Heart right ventricle (tissue), 16 donors: ENCODE results near the gene AKAP13. TPM values are rescaled to one million over a fixed set of nuclear protein-coding genes. Genes with fewer than 3 reads are reported as not detected.

ENCODE experiments used
- ATAC-seq, 8 donors: fragments of 200-7000 bp; cut with Tn5 transposase; one replicate each; pipeline ENCODE4 v1.9.1; 2020; ENCODE audit warnings: mild to moderate bottlenecking in 8 of 8, moderate library complexity in 8 of 8, moderate number of reproducible peaks in 1 of 8
- DNase-seq, 2 donors: peaks; one replicate each; pipeline ENCODE4 v3.0.0-alpha.2; 2020
- H3K27ac ChIP-seq, 10 donors: fragments of 200-600 bp; sonication (generic) in 2 of 10; one replicate each; pipeline versions ENCODE4 v1.5.0 to v1.8.0; 2020 to 2022; ENCODE audit warnings: mild to moderate bottlenecking in 3 of 10
- H3K27me3 ChIP-seq, 7 donors: fragments of 200-600 bp; one replicate each; pipeline ENCODE4 v1.8.0; 2021 to 2022; ENCODE audit warnings: mild to moderate bottlenecking in 2 of 7
- H3K36me3 ChIP-seq, 9 donors: fragments of 200-600 bp; sonication (generic) in 1 of 9; one replicate each; pipeline versions ENCODE4 v1.5.0 to v1.8.0; 2020 to 2022; ENCODE audit warnings: mild to moderate bottlenecking in 2 of 9
- H3K4me1 ChIP-seq, 9 donors: fragments of 200-600 bp; sonication (generic) in 1 of 9; one replicate each; pipeline versions ENCODE4 v1.5.0 to v1.8.0; 2020 to 2022; ENCODE audit warnings: mild to moderate bottlenecking in 4 of 9
- H3K4me3 ChIP-seq, 10 donors: fragments of 200-600 bp; sonication (generic) in 2 of 10; one replicate each; pipeline versions ENCODE4 v1.5.0 to v1.8.0; 2020 to 2022; ENCODE audit warnings: mild to moderate bottlenecking in 7 of 10, moderate library complexity in 2 of 10
- H3K9me3 ChIP-seq, 11 donors: fragments of 200-600 bp in 10 of 11; sonication (generic) in 2 of 11; one replicate each; pipeline versions ENCODE4 v1.5.0 to v1.8.0; 2013 to 2022; ENCODE audit warnings: mild to moderate bottlenecking in 2 of 11, control low read depth in 1 of 11, moderate library complexity in 1 of 11
- CTCF ChIP-seq, 9 donors: fragments of 200-600 bp; sonication (generic) in 2 of 9; IDR thresholded peaks; one replicate each; pipeline versions ENCODE4 v1.5.0 to v1.8.0; 2021 to 2022; ENCODE audit warnings: antibody characterized with exemption in 9 of 9, mild to moderate bottlenecking in 5 of 9, moderate library complexity in 1 of 9
- WGBS, 2 donors: extraction: QIAGEN DNeasy Blood & Tissue Kit; methylation state at CpG; one replicate each; pipeline ENCODE4 v1.1.7; 2013; ENCODE audit warnings: inconsistent platforms in 1 of 2; 5-methylcytosine and 5-hydroxymethylcytosine counted together
- intact Hi-C, 10 donors: fragments of 100-400 bp; cut with DNase I; formaldehyde crosslinking; loops; one replicate each; pipeline versions ENCODE4 v1.11.1 to v1.14.2; 2022
- polyA plus RNA-seq, 2 donors: library from polyadenylated mRNA; stranded (reverse); fragments of 200-250 nt; gene quantifications; one replicate each; pipeline ENCODE4 v1.2.3, GENCODE V29; 2013
- total RNA-seq, 10 donors: library from RNA; stranded (reverse); fragmentation: NEBNext Ultra II Directional in 3 of 10; extraction: Animal tissue kit (Norgen Biotek cat#: 25700) in 3 of 10; gene quantifications; one replicate each; pipeline versions ENCODE4 v1.2.1 to v1.2.4, GENCODE V29; 2021 to 2023
- donor health status: Arrhythmogenic right ventricular cardiomyopathy.
- donor health status: ischemic (EF 13 %, LVEDD 7.1; RV severe dilation, severe dysfunction).
- donor health status: healthy with polysubstance abuse.
- donor health status: DM: no; HTN: yes; CAD: no.
- donor health status: DM: no; HTN: no; CAD: no.
- donor health status: ischemic (EF 25% LVEDD 6.9; RV normal size, moderate dysfunction).
- donor health status: ischemic (EF 25% LVEDD 5.7; RV mildly dilated, moderate dysfunction).
- donor health status: healthy.
- donor health status: DM: yes; HTN: yes; CAD: no.
- donor health status: Ischemic cardiomyopathy.
- donor health status: ischemic (EF 35%, LVEDD 5.7; RV mildly dilated, moderate dysfunction).
- donor health status: nonischemic (EF 11% LVEDD 7.7; RV severe dilation, severe dysfunction).
- donor health status: DM: yes; HTN: yes; CAD: no.
- donor health status: PGD.
- donor health status: ischemic (EF 29% LVEDD 5.4; RV normal size, mild dysfunction).
- donor health status: nonischemic (EF 23%, LVEDD 6.1; RV moderate dilation, normal function).

AKAP13 gene
- total and polyA plus RNA-seq, 12 donors: 89.3 to 645 (median 480) TPM

DNA sequence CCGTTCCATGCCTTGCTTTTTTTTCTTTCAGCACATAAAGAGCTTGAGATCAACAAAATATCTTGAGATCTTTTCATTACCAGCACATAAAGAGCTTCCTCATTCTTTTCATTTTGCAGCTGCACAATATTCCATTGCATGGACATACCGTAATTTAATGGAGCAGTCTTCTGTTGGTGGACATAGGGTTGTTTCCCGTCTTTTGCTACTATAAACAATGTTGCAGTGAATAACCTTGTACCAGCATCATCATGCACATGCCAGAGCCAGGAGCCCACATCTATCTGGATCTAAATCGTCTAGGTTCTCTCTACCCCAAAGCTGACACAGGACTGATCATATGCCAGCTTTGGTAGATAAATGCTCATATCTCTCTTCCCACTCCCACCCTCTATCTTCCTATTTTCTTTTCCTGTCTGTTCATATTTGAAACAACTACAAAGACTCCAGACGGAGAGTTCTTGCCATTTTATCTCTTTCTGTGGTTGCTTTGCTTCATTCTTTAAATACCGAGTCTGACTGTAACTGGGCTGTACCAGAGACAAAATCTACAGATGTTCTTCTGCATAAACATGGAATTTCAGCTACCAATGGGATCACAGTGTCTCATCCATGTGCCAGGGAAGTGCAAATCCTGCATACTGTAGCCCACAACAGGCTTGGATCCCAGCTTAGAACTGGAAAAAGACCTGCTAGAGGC is 47.1 kb upstream of the AKAP13 start:
- no peaks in the 10 kb centered on the region for H3K27me3 ChIP-seq
- peaks cover 33 to 80% (median 66%) of the 10 kb centered on the region in 9 donors for H3K4me1 ChIP-seq
- no peak overlapping the region for H3K4me3 ChIP-seq
- peak overlapping the region; percentile 34 to 93 (median 89) for H3K27ac ChIP-seq
- peaks cover 0 to 4% (median 0%) of the 10 kb centered on the region in 11 donors for H3K9me3 ChIP-seq
- peak in 1 of 9 donors; percentile 3 for TF ChIP-seq CTCF (IDR thresholded peaks at IDR 0.05)
- intact Hi-C loops: loop anchor here in 7 of 10 donors (5.0 to 10.0 kb wide), 10 partner anchors 49 to 252 kb away; partner anchors contain the start of gene AKAP13 (in 2 of the 7)
- H3K36me3 ChIP-seq: no peaks in the 10 kb centered on the region
- ATAC-seq (no peak), DNase-seq (no peak)
- WGBS, 2 donors: 58 to 72% methylated on average over 6 of the region's 6 CpGs

GRCh38 chr15:85334241-85334640 is 46.2 kb upstream of the AKAP13 start:
- H3K27ac ChIP-seq: peak overlapping the region in 8 of 10 donors; percentile 62 to 93 (median 89)
- peaks cover 0 to 4% (median 0%) of the 10 kb centered on the region in 11 donors for H3K9me3 ChIP-seq
- 93 to 95% methylated on average over 6 of the region's 6 CpGs for WGBS, 2 donors
- peaks cover 34 to 81% (median 64%) of the 10 kb centered on the region in 9 donors for H3K4me1 ChIP-seq
- ATAC-seq: no peak
- H3K4me3 ChIP-seq: no peak overlapping the region
- H3K27me3 ChIP-seq: no peaks in the 10 kb centered on the region
- H3K36me3 ChIP-seq: no peaks in the 10 kb centered on the region
- no peak for TF ChIP-seq CTCF (IDR thresholded peaks at IDR 0.05)
- no peak for DNase-seq
- intact Hi-C loops: loop anchor here in 7 of 10 donors (5.0 to 10.0 kb wide), 10 partner anchors 48 to 251 kb away; partner anchors contain the start of gene AKAP13 (in 2 of the 7)

DNA sequence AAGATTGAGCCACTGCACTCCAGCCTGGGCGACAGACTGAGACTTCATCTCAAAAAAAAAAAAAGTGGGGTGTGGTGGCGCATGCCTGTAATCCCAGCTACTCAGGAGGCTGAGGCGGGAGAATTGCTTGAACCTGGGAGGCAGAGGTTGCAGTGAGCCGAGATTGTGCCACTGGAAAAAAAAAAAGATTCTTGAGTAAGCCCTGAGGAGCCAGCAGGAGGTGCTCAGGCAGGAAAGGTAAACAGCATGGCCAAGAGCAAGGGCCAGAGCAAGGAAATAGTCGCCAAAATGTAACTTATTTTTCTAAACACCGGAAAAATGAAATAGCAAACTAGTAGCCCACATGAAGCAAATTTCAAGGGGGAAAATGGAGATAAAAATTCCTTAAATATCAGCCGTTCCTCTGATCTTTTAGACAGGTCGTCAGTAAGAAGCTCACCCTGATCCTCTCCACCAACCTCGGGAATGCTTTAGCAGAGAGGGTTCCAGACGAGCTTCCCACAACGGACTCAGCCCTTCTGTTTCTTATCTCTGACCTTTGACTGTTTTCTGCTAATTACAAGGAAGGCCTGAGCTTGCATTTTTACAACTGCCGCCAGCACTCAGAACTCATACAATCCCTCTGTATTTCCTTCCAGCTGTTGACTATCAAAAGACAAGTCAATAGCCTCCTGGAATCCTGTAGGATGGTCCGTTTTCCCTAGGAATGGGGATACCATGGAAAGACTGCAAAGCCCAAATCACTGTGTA is 45.0 kb upstream of the AKAP13 start:
- DNase-seq (no peak), ATAC-seq (no peak)
- H3K36me3 ChIP-seq: no peaks in the 10 kb centered on the region
- peaks cover 31 to 75% (median 57%) of the 10 kb centered on the region in 9 donors for H3K4me1 ChIP-seq
- 64 to 68% methylated on average over 13 of the region's 13 CpGs for WGBS, 2 donors
- H3K27ac ChIP-seq: peak overlapping the region in 6 of 10 donors; percentile 28 to 93 (median 89)
- no peak overlapping the region for H3K4me3 ChIP-seq
- no peak for TF ChIP-seq CTCF (IDR thresholded peaks at IDR 0.05)
- no peaks in the 10 kb centered on the region for H3K27me3 ChIP-seq
- intact Hi-C loops: loop anchor here in 3 of 10 donors (5.0 to 10.0 kb wide), 4 partner anchors 47 to 249 kb away; partner anchors contain the start of gene AKAP13 (in 1 of the 3)
- H3K9me3 ChIP-seq: peaks cover 0 to 4% (median 0%) of the 10 kb centered on the region in 11 donors

DNA sequence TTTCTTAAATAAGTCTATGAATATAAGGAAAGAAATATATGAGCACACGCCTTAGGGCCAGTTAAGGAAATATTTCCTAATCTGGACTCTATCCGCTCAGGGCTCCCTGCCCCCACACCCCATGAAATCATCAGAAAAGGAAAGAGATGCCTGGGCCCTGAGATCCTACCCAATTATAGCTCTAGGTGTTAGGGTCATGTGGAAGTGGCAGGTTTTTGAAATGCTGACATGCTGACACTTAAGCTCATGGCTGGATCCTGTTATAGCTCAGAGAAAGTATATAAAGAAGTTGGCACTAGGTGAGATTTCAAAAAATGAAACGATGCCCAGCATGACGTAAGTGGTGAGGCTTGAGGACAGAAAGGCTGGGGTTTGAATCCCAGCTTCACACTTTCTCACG is 43.5 kb upstream of the AKAP13 start:
- H3K27ac ChIP-seq: peak overlapping the region in 9 of 10 donors; percentile 74 to 93 (median 87)
- peaks cover 22 to 65% (median 50%) of the 10 kb centered on the region in 9 donors for H3K4me1 ChIP-seq
- TF ChIP-seq CTCF (IDR thresholded peaks at IDR 0.05): no peak
- ATAC-seq: peak; percentile 62 to 94 (median 91)
- no peaks in the 10 kb centered on the region for H3K9me3 ChIP-seq
- intact Hi-C loops: loop anchor here in 3 of 10 donors (5.0 to 10.0 kb wide), 4 partner anchors 45 to 248 kb away; partner anchors contain the start of gene AKAP13 (in 1 of the 3)
- no peaks in the 10 kb centered on the region for H3K36me3 ChIP-seq
- H3K4me3 ChIP-seq: no peak overlapping the region
- peak in 1 of 2 donors; percentile 73 for DNase-seq
- 35 to 51% methylated on average over 5 of the region's 5 CpGs for WGBS, 2 donors
- no peaks in the 10 kb centered on the region for H3K27me3 ChIP-seq
